GM19035 (cell line): ENCODE measurements around the gene MYH2.
"Not testable (repeated sequence)": the region's sequence is repeated elsewhere in the genome, so short reads cannot be mapped to it uniquely, and the experiment has no call there.

Source experiments
- ATAC-seq: cut with Tn5 transposase; IDR thresholded peaks from one replicate; pipeline ENCODE4 v1.9.1; 2021; ENCODE audit not compliant: unreplicated experiment

The MYH2 gene

DNA sequence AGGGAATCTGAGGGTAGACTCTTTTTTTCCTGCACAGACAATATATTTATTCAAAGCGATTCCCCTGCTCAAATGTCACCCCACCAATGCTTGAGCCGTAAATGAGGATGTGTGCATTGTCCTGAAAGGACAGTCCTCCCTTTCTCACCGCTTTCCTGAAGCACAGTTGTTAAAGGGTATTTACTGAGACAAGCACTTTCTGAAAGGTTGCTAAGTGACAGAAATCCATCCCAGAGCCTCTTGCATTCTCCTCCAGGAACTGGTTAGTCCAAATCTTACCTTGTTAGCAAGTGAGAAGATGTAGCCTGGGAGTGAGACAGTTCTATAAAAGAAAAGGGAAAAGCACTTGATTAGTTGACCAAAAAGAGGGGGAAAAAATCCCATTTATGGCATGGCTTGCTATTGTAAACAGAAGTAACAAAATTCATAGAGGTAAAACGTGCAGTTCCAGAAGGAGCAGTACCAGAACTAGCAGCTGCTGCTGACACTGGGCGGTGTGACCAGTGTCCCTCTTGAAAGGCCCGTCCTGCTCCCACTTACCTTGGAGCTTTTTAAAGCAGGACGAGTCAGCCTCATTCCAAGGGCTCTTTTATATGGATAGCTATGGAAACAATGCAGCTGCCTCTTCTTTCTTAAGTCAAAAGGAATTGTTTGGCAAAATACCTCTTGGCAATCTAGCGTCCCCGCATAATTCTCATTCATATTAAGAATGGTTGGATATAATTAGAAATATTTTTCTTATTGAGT is at the start of gene MYH2:
MYH2 (minus strand) TSS at position 563 of the 747 bp plus-strand sequence. CDS start 1,738 bp downstream, outside the sequence.
- no peak for ATAC-seq

DNA sequence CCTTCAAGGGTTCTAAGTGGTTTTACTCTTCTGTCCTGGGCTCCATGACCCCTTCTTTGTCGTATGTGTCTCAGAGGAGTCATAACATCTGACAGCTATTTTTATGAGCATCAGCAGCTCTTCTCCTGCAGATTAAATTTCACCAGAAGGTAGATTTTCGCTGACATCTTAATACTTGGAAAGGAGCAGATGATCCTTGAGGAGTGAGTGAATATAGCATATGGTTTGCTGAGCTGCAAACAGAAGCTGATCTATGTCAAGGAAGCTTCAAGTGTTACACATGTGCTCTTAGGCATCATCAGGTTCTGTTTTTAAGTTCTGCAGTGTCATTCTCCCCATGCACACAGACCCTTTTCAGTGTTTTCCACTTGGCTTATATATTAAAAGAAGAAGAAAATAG is 49.2 kb upstream of the MYH2 start:
- no peak for ATAC-seq

DNA sequence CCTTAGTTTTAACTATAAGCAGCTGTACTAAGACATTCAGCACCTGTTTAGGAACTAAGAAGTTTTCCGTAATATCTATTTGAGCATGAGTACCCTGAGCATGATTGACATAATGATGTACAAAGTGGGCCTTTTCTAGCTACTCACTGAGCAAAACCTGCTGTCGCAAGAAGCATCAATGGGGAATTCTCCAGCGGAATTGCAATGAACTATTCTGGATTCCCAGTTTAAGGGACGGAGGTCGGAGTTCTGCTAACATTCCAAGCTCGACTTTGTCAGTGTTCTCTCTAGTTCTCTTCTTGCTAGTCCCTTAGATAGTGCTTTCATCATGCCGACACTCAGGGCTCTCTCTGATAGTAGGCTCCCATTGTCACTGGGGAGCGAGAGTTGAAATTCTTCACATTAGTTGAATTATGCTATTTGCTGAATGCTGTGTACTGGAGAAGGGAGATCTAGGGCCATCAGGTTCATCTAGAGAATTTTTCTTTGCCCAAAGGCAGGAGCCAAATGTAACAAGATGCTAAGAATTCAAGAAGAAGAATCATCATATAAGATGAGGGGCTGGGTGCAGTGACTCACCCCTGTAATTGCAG is 40.2 kb upstream of the MYH2 start:
- ATAC-seq: no peak

DNA sequence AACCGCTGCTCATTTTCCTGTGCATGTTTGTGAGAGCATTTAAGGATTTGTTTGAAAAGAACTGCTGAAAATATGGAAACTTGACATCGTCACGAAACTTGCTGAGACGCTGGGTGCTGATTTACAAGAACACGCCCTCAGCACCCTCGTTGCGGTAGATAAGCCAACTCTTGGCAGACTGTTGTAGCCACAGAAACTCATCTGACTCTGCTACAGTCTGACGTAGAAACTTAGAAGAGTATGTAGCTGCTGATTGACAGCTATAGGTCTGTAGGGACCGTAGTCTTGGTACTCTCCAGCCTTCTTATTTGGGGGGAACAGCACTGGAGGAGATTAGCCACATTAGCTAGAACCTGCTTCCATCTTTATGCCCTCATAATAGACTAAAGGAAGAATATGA is 36.1 kb upstream of the MYH2 start:
- ATAC-seq: no peak

DNA sequence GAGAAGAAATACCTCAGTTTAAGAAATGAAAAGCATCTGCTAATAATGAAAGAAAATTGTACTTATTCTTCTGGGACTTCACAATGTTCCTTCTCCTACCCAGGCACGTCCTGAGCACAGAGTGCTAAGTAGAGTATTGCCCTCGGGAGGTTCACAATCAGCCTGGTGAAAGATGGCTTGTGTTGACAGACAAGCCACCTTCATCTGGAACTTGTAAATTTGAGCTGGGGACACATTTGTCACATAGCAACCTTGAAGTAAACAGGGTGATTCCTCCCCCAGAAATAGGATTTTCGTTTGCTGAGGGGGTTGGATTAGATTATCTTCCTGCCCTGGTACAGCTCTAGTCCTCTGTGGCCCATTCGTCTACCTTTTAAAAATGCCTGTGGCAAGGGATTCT is 34.4 kb upstream of the MYH2 start:
- no peak for ATAC-seq

DNA sequence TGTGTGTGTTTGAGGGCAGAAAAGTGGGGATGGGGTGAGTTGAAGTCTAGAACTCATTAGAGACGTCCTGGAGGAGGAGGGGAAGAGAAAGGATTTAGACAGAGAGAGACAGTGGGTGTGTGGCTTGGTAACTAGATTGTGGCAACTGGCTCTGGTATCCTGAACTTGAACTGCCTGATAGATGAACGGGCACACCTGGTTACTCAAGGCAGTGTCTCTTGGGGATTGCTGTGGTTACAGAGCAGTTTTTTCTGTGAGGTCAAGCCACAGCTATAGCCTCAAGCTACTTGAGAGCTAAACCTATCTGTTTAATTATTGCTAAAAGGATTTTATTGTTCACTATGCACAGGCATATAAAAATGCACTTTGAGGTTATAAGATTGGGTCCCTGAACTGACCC is 29.8 kb upstream of the MYH2 start:
- ATAC-seq: no peak

DNA sequence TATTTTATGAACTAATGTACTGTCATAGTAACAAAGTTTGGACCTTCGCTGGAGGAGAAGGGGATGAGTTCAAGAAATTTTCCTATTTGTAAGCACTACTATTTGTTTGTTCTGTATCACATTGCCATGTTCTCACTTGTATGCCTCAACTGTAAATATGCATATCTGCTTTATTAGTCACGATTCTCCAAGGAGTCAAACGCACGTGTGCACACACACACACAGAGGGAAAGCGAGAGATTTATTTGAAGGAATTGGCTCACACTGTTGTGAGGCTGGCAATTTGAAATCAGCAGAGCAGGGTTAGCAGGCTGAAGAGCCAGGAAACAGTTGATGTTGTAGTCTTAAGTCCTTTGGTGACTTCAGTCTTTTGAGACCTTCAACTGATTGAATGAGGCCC is 24.9 kb upstream of the MYH2 start:
- ATAC-seq: no peak

DNA sequence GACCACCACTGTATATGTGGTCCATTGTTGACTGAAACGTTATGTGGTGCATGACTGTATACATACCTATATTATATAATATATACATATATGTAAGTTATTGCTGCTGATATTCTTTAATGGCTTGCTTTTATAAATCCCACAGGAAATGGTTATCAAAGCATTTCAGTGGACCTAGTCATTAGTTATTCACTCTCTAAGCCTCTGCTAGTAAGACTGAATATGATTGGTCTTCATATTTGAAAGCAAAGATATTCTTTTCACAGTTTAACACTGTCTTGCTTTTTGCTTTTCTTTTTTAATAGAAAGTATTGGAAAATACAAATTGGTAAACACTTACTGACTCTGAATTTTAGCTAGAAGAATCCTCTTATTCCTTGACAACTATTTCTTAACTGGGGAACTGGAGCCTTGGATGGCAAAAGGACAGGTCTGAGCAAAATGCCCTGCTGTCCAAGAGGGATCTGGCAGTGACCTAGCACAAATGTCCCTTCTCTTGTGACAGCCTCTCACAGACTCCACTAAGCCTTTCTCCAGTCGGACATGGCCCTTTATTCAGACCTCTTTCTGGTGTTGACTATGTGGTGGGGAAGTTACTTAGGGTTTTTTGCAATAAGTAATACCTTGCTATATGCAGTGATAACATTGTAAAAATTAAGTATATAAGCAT is 14.7 kb upstream of the MYH2 start:
- no peak for ATAC-seq

DNA sequence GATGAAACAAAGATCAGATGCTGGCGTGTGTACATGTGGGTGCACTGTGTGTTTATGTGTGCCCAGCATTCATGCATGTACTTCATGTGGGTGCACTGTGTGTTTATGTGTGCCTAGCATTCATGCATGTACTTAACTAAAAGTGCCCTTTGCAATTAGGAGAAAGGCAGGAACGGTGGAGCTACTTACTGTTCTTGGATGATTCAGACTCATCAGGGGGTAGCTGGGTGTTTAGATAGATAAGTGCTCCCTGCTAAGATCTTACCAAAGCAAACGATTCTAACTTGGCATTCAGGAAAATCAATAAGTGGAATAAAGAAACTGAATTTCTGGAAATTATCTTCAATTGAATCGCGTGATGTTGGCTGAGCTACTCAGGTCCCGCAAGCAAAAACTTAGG is 8.6 kb upstream of the MYH2 start:
- ATAC-seq: no peak

DNA sequence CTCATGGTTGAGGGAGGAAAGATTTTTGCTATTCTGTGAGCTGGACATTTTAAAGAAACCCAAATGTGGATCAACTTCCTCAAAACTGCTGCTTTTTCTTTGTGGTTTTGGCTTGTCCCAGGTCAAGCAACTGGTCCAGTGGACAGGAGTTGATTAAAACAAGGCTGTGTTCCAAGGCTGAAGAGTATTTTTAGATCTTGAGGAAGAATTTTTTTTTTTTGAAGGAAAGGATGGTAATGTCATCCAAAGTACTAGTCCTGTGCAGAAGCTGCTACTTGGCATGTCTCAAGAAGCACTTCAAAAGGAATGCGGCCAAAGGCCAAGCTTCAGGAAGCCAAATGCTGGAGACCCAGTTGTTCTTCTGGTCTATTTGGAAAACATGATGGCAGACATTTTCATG is 8.0 kb upstream of the MYH2 start:
- ATAC-seq: no peak

DNA sequence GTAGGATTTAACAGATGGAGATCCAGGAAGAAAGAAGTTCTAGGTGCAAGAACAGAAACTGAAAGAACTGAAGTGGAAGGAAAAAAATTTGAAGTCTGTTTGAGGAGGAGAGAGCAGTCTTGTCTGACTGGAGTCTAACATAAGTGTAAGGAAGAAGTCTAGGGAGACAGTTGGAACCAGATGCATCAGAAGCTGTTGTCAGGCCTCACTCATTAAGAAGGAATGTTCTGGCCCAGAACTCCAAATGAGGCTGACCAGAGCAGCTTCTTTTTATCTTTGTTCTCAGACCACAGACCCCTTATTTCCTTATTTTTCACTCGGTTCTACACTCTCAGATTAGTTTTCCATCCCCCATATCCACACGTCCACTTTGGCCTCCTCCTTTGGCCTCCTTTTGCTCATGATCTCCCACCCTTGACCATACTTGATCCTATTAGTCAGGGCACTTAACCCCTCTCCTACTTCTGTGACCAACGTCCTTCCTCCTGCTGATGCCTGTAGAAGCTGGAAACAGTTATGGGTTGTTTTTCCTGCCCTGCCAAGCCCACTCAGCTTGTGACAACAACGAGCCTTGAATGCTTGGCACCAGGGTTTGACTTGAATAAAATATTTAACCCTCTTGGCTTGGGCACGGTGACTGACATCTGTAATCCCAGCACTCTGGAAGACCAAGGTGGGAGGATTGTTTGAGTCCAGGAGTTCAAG is 7.0 kb upstream of the MYH2 start:
- ATAC-seq: no peak

DNA sequence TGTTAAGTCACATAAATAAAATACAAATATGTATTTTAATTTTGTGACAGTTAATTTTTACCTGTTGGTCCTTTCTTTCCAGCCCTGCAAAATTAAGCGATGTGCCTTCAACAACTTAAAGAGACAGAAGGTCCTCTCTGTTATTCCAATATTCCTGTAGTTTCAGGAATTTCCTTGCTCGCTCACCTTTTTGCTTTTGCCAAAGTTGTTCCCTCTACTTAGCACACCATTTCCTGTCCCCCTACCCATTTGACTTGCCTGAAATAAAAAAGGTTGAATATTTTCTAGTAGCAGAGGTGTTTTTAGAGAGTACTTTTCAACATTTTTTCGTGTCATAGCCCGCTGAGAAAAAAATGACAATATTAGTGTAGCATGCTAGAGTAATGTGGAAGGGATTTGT is 556 bp upstream of the MYH2 start:
- ATAC-seq: no peak

DNA sequence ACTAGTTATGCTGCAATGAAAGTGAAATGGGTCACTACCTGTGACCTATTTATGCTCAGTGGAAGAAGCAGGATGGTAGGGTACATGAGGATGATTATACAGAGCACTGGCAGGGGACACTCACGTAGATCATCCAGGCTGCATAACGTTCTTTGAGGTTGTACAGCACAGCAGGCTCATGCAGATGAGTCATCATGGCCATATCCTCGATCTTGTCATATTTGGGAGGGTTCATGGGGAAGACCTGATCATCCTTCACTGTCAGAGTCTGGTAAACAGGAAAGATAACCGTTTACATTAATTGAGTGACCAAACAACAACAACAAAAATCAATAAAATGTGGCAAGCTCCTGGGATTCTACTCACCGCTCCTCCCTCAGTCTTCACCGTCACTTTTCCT is 2.1 kb downstream of the MYH2 start:
- ATAC-seq: no peak

DNA sequence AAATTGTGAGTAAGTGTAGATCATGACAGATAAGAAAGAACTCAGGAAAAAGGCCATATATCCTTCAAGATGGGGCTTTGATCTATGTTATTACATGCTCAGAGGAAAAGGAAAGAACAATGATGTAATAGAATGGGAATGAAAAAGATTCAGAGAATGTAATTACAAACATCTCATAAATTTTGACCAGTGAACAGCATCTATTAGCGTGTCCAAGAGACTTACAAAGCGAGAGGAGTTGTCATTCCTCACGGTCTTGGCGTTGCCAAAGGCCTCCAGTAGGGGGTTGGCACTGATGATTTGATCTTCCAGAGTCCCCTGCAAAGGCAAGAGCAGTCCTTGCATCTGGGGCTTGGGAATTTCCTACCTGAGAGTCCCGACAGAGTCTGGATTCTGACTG is 6.0 kb downstream of the MYH2 start:
- not testable (repeated sequence) for ATAC-seq

DNA sequence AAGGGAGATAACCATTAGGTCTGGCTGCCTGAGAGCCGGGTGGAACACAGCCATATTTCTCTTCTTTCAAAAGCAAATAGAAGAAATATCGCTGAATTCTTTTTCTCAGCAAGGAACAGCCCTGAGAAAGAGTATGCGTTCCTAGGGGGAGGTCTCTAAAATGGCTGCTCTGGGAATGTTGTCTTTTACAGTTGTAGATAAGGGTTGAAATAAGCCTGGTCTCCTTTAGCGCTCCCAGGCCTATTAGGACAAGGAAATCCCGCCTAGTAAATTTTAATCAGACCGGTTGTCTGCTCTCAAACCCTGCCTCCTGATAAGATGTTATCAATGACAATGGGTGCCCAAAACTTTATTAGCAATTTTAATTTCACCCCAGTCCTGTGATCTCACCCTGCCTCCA is 8.3 kb downstream of the MYH2 start:
- not testable (repeated sequence) for ATAC-seq

DNA sequence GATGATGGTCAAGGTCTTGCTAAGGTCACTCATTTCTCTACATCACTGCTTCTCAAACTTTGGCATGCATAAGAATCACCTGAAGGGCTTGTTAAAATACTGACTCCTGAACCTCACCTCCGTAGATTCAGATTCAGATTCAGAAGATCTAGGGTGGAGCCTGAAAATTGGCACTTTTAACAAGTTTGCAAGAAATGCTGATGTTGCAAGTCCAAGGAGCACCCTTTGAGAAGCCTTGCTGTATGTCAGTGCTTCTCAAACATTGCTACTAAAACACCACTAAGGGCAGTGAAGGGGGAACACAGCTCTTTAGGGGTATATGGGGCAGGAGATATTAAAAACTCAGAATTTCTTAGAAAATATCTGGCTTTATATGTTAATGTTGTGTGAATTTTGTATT is 17.4 kb downstream of the MYH2 start:
- ATAC-seq: no peak

DNA sequence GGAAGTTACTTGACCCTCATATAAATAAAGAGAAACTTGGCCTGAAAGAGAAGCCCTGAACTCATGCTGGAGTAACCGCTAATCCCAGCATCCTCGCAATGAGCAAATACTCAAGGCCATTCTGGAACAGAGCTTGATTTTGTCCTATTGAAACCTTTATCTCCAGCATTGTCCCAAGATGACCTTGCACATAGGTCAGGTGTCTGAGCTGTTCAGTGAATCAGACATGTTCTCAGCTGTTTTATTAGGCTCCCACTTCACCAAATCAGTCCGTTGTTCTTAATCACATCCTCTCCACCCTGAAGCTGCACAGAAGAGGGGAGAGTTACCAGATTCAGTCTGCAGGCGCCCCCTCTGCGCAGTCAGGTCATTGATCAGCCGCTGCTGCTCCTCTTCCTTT is 22.0 kb downstream of the MYH2 start:
- no peak for ATAC-seq

DNA sequence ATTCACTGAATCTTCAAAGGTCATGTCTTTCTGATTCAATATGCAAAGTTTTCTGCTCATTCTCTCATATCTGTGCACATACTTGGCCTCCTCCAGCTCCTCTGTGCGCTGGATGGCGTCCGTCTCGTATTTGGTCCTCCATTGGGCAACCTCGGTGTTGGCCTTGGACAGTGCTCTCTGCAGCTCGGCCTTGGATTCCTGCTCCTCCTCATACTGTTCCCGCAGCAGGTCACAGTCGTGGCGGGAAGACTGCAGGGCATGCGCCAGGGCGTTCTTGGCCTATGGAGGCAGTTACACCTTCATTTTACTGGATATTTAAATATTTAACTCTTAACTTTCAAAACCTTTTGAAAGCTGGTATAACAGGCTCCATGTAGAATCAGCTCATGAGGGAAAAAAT is 22.9 kb downstream of the MYH2 start:
- ATAC-seq: no peak

DNA sequence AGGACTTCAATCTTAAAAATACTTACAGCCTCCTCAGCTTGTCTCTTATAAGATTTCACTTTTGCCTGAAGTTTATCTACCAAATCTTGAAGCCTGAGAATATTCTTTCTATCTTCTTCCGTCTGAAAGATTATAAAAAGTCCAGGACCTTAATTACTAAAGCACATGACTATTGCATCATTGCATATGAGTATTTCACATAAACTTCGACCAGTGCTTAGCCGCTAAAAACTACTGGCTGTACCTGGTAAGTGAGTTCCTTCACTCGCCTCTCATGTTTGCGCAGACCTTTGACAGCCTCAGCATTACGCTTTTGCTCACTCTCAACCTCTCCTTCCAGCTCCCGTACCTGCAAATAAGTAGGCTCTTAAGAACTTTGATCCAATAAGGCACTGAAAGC is 26.4 kb downstream of the MYH2 start:
- ATAC-seq: no peak

DNA sequence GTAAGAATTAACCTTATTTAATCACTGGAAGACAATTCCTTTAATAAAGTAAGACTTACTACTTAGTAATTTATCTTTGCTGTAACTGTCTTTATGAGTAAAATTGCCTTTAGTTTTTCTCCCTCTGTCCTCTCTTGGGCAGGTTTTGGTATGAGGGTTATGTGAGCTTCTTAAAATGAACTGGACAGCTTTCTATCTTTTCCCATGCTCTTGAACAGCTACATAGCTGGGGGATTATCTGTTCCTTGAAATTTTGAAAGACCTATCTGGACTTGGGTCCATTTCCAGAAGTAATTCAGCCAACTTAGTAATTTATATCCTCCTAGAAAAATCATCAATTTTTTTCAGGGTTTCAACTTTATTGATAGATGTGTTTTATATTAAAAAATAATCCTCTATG is 27.5 kb downstream of the MYH2 start:
- ATAC-seq: no peak

DNA sequence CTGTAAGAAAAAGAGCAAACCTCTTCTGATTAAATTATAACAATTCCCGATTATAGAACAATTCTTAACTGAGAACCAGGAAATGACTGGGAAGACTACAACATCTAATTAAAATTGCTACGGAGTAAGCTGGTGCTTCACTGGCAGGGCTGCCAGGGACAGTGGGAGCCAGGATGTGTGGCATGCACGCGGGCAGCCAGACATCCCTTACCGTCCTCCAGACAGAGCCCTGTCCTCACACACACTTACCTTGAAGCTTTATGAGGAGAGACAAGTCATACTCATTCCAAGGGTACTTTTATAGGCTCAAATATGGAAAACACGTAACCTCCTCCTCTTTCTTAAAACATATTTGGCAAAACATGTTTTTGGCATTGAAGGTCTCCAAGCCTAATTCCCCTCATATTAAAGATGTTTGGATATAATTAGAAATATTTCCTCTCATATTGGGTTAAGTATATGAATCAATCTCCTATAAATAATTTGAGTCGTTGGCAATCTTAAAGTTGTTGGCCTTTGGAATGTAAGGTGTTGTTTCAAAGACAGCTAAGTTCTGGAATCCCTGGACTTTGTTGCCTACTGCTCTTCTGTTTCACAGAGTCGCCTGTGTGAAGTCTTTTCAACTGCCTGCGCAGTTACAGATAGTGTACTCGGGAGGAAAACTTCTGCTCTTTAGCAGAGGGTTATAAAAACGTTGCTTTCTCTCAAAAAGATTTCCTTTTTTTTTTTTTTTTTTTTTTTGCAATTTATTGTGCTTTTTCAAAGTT is 31.0 kb downstream of the MYH2 start, which contains the start of gene MYH1:
MYH1 (minus strand) TSS at position 272 of the 767 bp plus-strand sequence. CDS start 1,900 bp downstream, outside the sequence.
- ATAC-seq: no peak
